GM18519 (cell line): Measurements from ENCODE around the gene SEMA4D.
"Not testable (repeated sequence)": the region's sequence is repeated elsewhere in the genome, so short reads cannot be mapped to it uniquely, and the experiment has no call there.

Source experiments
- ATAC-seq: cut with Tn5 transposase; IDR thresholded peaks from one replicate; pipeline ENCODE4 v1.9.1; 2021; ENCODE audit warnings: mild to moderate bottlenecking, moderate library complexity; ENCODE audit not compliant: unreplicated experiment, low FRiP score

Gene SEMA4D

GRCh38 chr9:89378541-89378940 is 119.4 kb downstream of the SEMA4D start:
- no peak for ATAC-seq

GRCh38 chr9:89377411-89377810 is 120.5 kb downstream of the SEMA4D start:
- no peak for ATAC-seq

GRCh38 chr9:89376741-89377351 is 121.1 kb downstream of the SEMA4D start:
- no peak for ATAC-seq

GRCh38 chr9:89376286-89376685 is 121.6 kb downstream of the SEMA4D start:
- ATAC-seq: no peak

GRCh38 chr9:89375191-89375760 is 122.6 kb downstream of the SEMA4D start:
- ATAC-seq: peak; percentile 52

GRCh38 chr9:89374176-89374575 is 123.7 kb downstream of the SEMA4D start:
- no peak for ATAC-seq

GRCh38 chr9:89372979-89373378 is 124.9 kb downstream of the SEMA4D start:
- no peak for ATAC-seq

- no peak for ATAC-seq
These were observed 125.6 kb downstream of the SEMA4D start for GRCh38 chr9:89372230-89372816.

GRCh38 chr9:89371791-89372190 is 126.1 kb downstream of the SEMA4D start:
- ATAC-seq: not testable (repeated sequence)

- no peak for ATAC-seq
These were observed 127.3 kb downstream of the SEMA4D start for GRCh38 chr9:89370593-89370992.

GRCh38 chr9:89368978-89369377 is 128.9 kb downstream of the SEMA4D start:
- no peak for ATAC-seq

GRCh38 chr9:89368550-89368949 is 129.4 kb downstream of the SEMA4D start:
- no peak for ATAC-seq

- no peak for ATAC-seq
These were observed 130.0 kb downstream of the SEMA4D start for GRCh38 chr9:89367726-89368437.

GRCh38 chr9:89367281-89367680 is 130.6 kb downstream of the SEMA4D start:
- no peak for ATAC-seq

- ATAC-seq: no peak
These were observed 131.2 kb downstream of the SEMA4D start for GRCh38 chr9:89366711-89367110.

GRCh38 chr9:89365532-89365912 is 132.4 kb downstream of the SEMA4D start:
- no peak for ATAC-seq

GRCh38 chr9:89364666-89365531 is 133.0 kb downstream of the SEMA4D start:
- ATAC-seq: no peak

GRCh38 chr9:89363921-89364665 is 133.8 kb downstream of the SEMA4D start:
- ATAC-seq: no peak

- ATAC-seq: no peak
These were observed 134.6 kb downstream of the SEMA4D start for GRCh38 chr9:89363311-89363670.
